Chondrocyte (in vitro differentiated cells): Measurements from ENCODE around the gene PIGW. TPM values are rescaled to one million over a fixed set of nuclear protein-coding genes. Genes with fewer than 3 reads are reported as not detected.

Source experiments
- DNase-seq: peaks from one replicate; pipeline ENCODE4 v3.0.0; 2021; ENCODE audit warnings: mixed read lengths, low spot score
- H3K27ac Mint-ChIP-seq: one replicate; pipeline ENCODE4 v1.8.0; 2021; ENCODE audit warnings: mild to moderate bottlenecking, moderate library complexity, mixed read lengths; ENCODE audit not compliant: unreplicated experiment
- H3K27me3 Mint-ChIP-seq: 2 replicates; pipeline ENCODE4 v1.8.0; 2021; ENCODE audit warnings: low read depth, mixed read lengths
- H3K36me3 Mint-ChIP-seq: 2 replicates; pipeline ENCODE4 v1.8.0; 2021; ENCODE audit warnings: low read depth, mixed read lengths
- H3K4me1 Mint-ChIP-seq: 2 replicates; pipeline ENCODE4 v1.8.0; 2021; ENCODE audit warnings: low read depth, mild to moderate bottlenecking, mixed read lengths
- H3K4me3 Mint-ChIP-seq: one replicate; pipeline ENCODE4 v1.8.0; 2021; ENCODE audit warnings: mild to moderate bottlenecking, moderate library complexity, mixed read lengths; ENCODE audit not compliant: unreplicated experiment
- H3K9me3 Mint-ChIP-seq: 2 replicates; pipeline ENCODE4 v1.8.0; 2021; ENCODE audit warnings: low read depth, mixed read lengths
- total RNA-seq: library from RNA; stranded (reverse); gene quantifications from 3 replicates; pipeline ENCODE4 v1.2.1, GENCODE V29; 2021
- TF ChIP-seq, protein P1 (sequence below): fragments of 200-600 bp; sonication (generic); IDR thresholded peaks from 2 replicates; pipeline ENCODE4 v1.5.0; 2021; ENCODE audit warnings: antibody characterized with exemption, mild to moderate bottlenecking, moderate library complexity

PIGW gene
- total RNA-seq, 1 donor from 2014 or later: 10.5 TPM

DNA sequence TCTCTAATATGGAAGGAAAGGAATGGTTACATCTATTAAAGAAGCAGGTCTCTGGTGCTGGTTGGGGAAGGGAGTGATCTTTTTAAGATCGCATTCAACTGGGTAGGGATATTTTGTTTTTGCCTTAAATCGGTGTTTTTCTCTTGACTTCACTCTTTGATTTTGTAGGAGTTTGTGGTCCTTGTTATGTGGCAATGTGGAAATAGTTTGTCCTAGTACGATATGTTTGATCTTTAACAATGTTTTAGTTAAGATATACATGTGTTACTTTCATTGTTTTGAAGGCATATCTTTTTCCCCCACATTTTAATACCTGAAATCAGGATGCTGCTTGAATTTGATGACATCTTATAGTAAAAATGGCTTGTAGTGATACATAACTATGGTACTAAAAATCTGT is 18.7 kb downstream of the PIGW start:
- H3K36me3 Mint-ChIP-seq: peaks cover 17% of the 10 kb centered on the region
- no peak overlapping the region for H3K4me3 Mint-ChIP-seq
- no peaks in the 10 kb centered on the region for H3K27me3 Mint-ChIP-seq
- TF ChIP-seq, protein P1, sequence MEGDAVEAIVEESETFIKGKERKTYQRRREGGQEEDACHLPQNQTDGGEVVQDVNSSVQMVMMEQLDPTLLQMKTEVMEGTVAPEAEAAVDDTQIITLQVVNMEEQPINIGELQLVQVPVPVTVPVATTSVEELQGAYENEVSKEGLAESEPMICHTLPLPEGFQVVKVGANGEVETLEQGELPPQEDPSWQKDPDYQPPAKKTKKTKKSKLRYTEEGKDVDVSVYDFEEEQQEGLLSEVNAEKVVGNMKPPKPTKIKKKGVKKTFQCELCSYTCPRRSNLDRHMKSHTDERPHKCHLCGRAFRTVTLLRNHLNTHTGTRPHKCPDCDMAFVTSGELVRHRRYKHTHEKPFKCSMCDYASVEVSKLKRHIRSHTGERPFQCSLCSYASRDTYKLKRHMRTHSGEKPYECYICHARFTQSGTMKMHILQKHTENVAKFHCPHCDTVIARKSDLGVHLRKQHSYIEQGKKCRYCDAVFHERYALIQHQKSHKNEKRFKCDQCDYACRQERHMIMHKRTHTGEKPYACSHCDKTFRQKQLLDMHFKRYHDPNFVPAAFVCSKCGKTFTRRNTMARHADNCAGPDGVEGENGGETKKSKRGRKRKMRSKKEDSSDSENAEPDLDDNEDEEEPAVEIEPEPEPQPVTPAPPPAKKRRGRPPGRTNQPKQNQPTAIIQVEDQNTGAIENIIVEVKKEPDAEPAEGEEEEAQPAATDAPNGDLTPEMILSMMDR: no peak
- no peak overlapping the region for H3K27ac Mint-ChIP-seq
- no peak for DNase-seq
- peaks cover 31% of the 10 kb centered on the region for H3K4me1 Mint-ChIP-seq
- H3K9me3 Mint-ChIP-seq: no peaks in the 10 kb centered on the region

DNA sequence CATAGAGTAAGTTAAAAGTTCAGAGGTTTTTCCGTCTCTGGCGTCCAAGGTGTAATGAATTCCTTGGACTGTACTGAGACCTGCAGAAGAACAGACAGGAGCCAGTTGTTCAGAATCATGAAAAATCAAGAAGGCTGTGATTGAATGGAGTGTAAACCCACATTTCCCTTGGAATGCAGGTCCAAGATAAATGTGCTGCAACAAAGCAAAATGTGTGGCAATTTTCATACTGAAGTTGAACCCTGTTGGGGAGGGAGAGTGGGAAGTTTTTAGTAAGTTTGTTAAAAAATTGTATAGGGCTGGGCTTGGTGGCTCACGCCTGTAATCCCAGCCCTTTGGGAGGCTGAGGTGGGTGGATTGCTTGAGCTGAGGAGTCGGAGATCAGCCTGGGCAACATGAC is 31.3 kb downstream of the PIGW start:
- H3K4me3 Mint-ChIP-seq: no peak overlapping the region
- H3K27ac Mint-ChIP-seq: peak overlapping the region; percentile 22
- H3K4me1 Mint-ChIP-seq: no peaks in the 10 kb centered on the region
- DNase-seq: no peak
- no peaks in the 10 kb centered on the region for H3K27me3 Mint-ChIP-seq
- no peaks in the 10 kb centered on the region for H3K9me3 Mint-ChIP-seq
- TF ChIP-seq, protein P1: no peak
- peaks cover 36% of the 10 kb centered on the region for H3K36me3 Mint-ChIP-seq

DNA sequence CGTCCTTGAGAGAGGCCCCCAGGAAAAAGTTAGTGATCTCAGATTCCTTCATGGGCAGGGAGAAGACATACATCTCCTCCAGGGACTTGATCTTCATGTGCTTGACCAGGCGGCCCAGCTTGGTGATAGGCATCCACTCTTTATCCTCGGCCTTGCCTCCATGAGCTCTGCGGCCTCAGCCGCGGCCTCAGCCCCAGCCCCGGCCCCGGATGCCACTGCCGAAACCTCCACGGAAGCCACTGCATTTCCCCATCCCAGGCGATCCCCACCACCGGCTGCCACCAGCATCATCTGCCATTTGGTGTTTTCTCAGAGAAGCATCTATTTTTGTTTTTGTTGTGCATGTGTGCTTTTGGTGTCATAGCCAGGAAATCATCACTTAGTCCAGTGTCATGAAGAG is 40.2 kb downstream of the PIGW start:
- no peaks in the 10 kb centered on the region for H3K9me3 Mint-ChIP-seq
- H3K36me3 Mint-ChIP-seq: peaks cover 21% of the 10 kb centered on the region
- no peak overlapping the region for H3K27ac Mint-ChIP-seq
- no peak for DNase-seq
- H3K27me3 Mint-ChIP-seq: no peaks in the 10 kb centered on the region
- no peak overlapping the region for H3K4me3 Mint-ChIP-seq
- peaks cover 18% of the 10 kb centered on the region for H3K4me1 Mint-ChIP-seq
- TF ChIP-seq, protein P1: no peak

DNA sequence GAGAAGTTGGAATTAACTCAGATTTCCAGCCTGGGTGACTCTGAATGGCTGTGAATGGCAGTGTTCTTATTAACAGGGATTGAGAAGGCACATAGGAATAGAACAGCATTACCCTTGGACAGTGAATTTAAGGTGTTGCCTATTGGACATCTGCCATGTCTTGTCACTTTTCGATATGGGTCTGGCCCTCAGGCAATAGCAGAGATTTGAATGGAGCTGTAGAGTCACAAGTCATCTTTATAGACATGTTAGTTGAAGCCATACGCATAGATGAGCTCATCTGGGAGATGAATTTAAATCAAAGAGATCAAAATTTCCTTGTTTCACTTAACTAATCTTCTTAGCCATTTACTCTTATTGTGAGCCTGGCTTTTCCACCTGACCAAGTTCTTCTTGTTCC is 42.0 kb downstream of the PIGW start:
- Mint-ChIP-seq H3K36me3 (peaks cover 27% of the 10 kb centered on the region), H3K4me1 (peaks cover 18% of the 10 kb centered on the region)

DNA sequence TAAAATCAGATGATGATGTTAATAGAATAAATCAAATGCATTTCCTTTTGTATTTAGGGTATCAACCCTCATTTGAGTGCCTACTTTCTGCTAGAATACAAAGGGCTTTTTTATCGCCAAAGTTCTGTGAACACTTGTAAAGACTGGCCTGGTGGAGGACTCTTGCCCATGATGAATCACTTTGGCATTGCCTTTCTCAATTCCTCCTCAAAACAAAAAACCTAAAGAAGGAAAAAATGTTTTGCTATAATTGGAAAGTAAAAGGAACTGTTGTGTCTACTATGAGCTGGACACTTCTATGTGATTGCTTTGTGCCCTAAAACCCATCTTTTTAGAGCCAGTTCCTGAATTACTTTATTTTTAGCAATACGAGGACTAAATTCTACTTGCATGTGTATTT is 43.9 kb downstream of the PIGW start:
- DNase-seq: no peak
- no peaks in the 10 kb centered on the region for H3K27me3 Mint-ChIP-seq
- no peak overlapping the region for H3K4me3 Mint-ChIP-seq
- TF ChIP-seq, protein P1: no peak
- peaks cover 20% of the 10 kb centered on the region for H3K36me3 Mint-ChIP-seq
- no peaks in the 10 kb centered on the region for H3K9me3 Mint-ChIP-seq
- peaks cover 18% of the 10 kb centered on the region for H3K4me1 Mint-ChIP-seq
- no peak overlapping the region for H3K27ac Mint-ChIP-seq

More for the DNA sequence above, 42.0 kb downstream of the PIGW start:
- Mint-ChIP-seq H3K4me3 (no peak overlapping the region), H3K27ac (no peak overlapping the region), H3K9me3 (no peaks in the 10 kb centered on the region), H3K27me3 (no peaks in the 10 kb centered on the region)
- DNase-seq: no peak
- TF ChIP-seq, protein P1: no peak
